Coronary artery (tissue), 2 donors: ENCODE results near the gene HACD1.

Source experiments
- DNase-seq: peaks from one replicate; pipeline ENCODE4 v3.0.0-alpha.2; 2017; ENCODE audit warnings: low spot score
- H3K27ac ChIP-seq, 2 donors: fragments of 200-600 bp; sonication (generic); one replicate each; pipeline ENCODE4 v1.5.1; 2016 to 2019
- H3K4me3 ChIP-seq: fragments of 200-600 bp; sonication (generic); 2 replicates; pipeline ENCODE4 v1.5.1; 2016; ENCODE audit warnings: mild to moderate bottlenecking, moderate library complexity
- TF ChIP-seq, protein P1 (sequence below): fragments of 200-600 bp; sonication (generic); IDR thresholded peaks from one replicate; pipeline ENCODE4 v1.5.1; 2019; ENCODE audit warnings: antibody characterized with exemption

Gene HACD1

GRCh38 chr10:17586821-17587234 lies 30.3 kb downstream of the HACD1 start:
- Histone ChIP-seq H3K27ac (no peak overlapping the region), H3K4me3 (no peak overlapping the region)
- TF ChIP-seq, protein P1, sequence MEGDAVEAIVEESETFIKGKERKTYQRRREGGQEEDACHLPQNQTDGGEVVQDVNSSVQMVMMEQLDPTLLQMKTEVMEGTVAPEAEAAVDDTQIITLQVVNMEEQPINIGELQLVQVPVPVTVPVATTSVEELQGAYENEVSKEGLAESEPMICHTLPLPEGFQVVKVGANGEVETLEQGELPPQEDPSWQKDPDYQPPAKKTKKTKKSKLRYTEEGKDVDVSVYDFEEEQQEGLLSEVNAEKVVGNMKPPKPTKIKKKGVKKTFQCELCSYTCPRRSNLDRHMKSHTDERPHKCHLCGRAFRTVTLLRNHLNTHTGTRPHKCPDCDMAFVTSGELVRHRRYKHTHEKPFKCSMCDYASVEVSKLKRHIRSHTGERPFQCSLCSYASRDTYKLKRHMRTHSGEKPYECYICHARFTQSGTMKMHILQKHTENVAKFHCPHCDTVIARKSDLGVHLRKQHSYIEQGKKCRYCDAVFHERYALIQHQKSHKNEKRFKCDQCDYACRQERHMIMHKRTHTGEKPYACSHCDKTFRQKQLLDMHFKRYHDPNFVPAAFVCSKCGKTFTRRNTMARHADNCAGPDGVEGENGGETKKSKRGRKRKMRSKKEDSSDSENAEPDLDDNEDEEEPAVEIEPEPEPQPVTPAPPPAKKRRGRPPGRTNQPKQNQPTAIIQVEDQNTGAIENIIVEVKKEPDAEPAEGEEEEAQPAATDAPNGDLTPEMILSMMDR = no peak
- DNase-seq = no peak

DNA sequence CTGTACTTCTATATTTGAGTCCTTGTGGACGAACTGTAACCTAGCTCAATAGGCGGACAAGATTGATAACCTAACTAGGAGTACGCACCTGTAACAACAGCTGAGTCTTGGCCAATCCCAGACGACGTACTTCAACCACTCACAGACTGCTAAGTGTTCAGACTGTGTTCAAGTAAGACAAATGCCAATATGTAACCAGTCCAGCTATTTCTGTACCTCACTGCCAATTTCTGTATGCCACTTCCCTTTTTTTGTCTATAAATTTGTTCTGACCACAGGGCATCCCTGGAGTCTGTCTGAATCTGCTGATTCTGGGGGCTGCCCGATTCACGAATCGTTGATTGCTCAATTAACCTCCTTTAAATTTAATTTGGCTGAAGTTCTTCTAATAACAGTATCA lies 32.2 kb downstream of the HACD1 start:
- TF ChIP-seq, protein P1 = no peak
- DNase-seq = no peak
- H3K27ac ChIP-seq = no peak overlapping the region
- H3K4me3 ChIP-seq = no peak overlapping the region

DNA sequence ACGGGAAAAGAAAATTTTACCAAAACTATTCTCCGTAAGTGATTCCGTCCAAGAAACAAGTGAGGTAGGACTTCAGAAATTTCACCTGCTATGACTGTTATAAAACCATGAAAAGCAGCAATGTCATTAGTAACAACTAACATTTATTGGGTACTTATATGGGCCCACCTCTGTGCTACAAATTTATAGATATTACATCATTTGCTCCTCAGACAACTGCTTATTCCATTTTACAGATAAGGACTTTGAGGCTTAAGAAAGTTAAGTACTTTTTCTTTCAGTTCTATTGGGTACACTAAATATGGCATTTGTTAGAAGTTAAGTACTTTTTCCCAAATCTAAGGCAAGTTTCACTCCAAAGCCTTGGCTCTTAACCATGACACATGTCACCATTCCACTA lies 36.3 kb downstream of the HACD1 start:
- no peak for DNase-seq
- Histone ChIP-seq H3K27ac (no peak overlapping the region), H3K4me3 (no peak overlapping the region)
- TF ChIP-seq, protein P1 = no peak

DNA sequence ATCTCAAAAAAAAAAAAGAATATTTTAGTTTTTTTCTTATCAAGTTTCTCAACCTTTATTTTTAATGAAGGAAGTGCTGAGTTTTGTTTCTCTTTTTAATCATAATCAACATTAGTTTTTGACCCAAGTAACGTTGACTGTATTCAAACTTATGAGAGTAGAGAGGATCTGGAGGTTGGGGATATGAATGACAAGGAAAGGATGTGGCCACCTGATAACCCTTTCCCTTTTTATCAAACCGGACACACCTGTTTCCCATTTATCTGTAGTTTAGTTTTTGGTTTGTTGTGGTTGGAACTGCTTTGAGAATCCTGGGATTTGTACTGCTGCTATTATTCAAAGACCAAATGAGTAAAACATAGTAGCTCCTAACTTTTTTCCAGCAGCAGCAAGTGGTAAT lies 38.6 kb downstream of the HACD1 start:
- Histone ChIP-seq H3K4me3 (no peak overlapping the region), H3K27ac (no peak overlapping the region)
- TF ChIP-seq, protein P1 = no peak
- DNase-seq = no peak

DNA sequence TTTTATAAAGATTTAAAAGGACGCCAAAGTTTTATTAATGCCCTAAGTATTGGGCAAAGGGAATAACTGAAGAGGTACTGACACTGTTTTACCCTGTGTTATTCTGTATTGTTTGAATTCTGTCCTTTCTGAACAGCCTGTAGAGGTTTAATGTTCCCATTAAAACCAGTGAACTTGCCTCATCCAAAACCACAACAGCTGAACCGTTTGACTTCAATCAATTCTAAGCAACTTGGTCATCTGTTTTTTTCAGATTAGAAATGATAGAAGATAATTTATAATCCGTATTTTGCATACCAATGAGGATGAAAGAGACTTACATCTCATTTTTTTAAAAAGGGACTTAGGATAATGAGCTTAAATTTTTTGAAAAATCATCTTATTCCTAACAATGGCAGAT lies 40.4 kb downstream of the HACD1 start:
- DNase-seq = no peak
- Histone ChIP-seq H3K27ac (no peak overlapping the region), H3K4me3 (no peak overlapping the region)
- TF ChIP-seq, protein P1 = no peak

GRCh38 chr10:17564911-17565310 lies 52.3 kb downstream of the HACD1 start:
- H3K4me3 ChIP-seq = no peak overlapping the region
- no peak overlapping the region for H3K27ac ChIP-seq
- no peak for DNase-seq
- TF ChIP-seq, protein P1 = no peak

DNA sequence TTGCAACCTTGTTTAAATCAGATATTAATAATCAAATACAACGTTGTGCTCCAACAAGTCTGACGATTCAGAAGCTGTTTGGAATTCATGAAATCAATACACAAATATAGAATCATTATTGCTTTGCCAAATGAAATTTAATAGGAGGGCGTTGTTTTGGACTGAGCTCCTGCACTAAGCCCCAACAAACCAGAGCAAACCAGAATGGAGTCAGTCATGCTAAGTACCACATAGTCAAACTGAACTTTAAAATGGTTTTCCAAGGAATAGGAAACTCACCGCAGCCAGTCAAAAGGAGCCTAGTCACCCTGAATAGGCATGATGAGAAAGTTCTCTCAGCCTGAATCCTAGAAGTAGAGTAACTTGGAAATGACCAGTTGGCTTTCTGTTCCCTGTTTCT lies 53.7 kb downstream of the HACD1 start:
- H3K27ac ChIP-seq = no peak overlapping the region
- no peak for DNase-seq
- no peak overlapping the region for H3K4me3 ChIP-seq
- TF ChIP-seq, protein P1 = no peak
